HG03064 (cell line): Measurements from ENCODE around the gene ZNF800.
"Not testable (repeated sequence)": the region's sequence is repeated elsewhere in the genome, so short reads cannot be mapped to it uniquely, and the experiment has no call there.

ENCODE experiments used
- ATAC-seq: cut with Tn5 transposase; IDR thresholded peaks from one replicate; pipeline ENCODE4 v1.9.1; 2021; ENCODE audit warnings: low read depth; ENCODE audit not compliant: unreplicated experiment

Gene ZNF800

DNA sequence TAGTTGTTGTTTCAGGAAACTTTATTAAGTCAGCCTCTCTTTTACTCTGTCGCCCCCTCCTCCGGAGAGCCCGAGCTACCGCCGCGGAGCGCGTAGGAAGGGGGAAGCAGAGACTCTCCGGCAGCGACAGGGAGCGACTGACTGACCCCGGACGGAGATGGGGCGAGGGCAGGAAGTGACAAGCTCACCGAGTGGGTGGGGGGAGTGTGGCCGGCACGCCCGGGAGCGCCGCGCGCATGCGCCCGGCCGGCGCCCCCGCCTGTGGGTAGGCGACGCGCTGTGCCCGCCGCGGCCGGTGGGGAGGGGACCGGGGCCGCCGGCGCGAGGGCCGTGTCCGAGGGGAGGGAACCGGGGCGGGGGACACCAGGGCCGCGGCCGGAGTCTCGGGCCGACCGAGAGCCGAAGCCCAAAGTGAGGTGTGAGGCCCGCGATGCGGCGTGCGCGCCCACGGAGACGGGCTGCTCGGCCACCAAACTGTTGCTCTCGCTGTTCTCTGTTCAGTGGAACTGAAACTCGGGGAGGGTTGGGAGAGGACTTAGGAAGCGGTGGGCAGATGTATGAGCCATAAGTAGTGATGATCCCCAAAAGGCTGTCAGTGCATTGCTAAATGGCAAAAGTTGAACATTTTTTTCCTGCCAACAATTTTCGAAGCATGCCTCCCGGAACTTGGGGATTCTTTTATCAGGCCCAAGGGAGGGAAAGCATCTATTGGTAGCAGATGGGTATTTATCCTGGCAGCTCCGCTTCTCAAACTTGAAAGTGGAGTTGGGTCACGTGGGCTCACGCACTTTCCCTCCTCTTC, at the start of gene ZNF800:
TSS of gene ZNF800 (minus strand) at position 143 of the 802 bp plus-strand sequence. CDS start 1,151 bp downstream, outside the sequence.
- peak; percentile 71 for ATAC-seq

- no peak for ATAC-seq
Observed at GRCh38 chr7:127440206-127440605, 47.7 kb upstream of the ZNF800 start.

- no peak for ATAC-seq
Observed at GRCh38 chr7:127438836-127439235, 46.3 kb upstream of the ZNF800 start.

DNA sequence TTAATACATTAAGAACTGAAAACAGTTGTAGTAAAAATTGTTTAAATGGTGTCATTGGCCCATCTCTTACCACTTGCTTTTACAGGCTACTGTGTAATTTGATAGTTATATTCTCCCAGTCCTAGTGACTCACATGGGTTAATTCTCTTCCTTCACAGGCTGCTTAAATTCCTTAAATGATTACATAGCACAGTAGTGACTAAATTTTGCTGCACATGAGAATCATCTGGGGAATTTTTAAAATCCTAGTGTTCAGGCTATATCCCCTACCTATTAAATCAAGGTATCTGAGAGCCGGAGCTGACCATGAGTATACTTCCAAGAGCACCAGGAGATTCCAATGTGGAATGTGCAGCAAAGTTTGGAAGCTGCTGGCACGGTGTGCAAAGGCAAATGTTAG, 45.3 kb upstream of the ZNF800 start:
- no peak for ATAC-seq

DNA sequence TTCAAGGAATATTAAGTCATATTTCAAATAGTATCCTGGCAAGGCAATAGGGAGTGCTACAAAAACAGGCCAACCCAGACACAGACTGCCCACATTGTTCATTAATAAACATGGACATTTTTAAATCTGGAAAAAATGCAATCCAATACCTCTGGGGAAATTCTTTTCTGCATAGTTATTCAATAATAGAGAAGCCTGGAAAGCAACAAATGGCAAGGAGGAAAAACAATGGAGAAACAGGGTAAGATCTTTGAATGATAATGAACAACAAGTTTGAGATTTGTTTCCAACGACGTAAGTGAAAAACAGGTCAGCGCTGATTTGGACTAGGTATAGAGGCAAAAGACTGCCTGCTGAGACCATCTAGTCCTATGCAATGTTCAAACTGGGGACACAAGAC, 44.7 kb upstream of the ZNF800 start:
- ATAC-seq = no peak

DNA sequence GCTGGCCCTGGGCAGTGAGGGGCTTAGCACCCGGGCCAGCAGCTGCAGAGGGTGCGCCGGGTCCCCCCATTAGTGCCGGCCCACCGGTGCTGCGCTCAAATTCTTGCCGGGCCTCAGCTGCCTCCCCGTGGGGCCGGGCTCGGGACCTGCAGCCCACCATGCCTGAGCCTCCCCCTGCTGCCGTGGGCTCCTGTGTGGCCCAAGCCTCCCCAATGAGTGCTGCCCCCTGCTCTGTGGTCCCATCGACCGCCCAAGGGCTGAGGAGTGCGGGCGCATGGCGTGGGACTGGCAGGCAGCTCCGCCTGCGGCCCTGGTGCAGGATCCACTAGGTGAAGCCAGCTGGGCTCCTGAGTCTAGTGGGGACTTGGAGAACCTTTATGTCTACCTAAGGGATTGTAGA, 36.8 kb upstream of the ZNF800 start:
- not testable (repeated sequence) for ATAC-seq

DNA sequence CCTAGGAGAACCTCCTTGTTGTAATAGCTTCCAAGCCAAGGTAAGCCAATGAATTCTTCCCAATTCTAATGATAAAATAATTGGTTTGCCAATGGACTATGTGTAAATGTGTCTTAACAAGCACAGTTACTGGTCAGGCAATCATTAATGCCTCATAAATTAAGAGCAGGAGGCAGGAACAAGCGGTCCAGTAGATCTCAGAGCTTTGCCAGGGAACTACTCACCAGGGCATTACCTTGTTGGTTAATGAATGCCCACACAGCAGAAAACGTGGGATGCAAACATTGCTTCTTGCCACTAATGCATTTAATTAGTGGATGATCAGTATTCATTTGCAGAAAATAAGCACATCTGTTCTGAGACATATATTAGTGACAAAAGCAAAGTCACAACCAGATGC, 26.7 kb upstream of the ZNF800 start:
- ATAC-seq = no peak

DNA sequence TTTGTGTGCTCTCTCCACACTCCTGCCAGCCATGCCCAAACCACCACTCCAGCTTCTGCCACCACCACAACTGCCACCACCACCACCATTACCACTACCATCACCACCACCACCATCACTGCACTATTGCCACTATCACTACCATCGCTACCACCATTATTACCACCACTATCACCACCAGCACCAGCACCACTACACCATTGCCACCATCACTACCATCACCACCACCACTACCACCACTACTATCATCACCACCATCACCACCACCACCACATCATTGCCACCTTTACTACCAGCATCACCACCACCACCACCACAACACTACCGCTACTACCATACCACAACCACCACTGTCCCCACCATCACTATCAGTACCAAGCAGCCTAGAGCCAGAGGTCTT, 26.0 kb upstream of the ZNF800 start:
- no peak for ATAC-seq

DNA sequence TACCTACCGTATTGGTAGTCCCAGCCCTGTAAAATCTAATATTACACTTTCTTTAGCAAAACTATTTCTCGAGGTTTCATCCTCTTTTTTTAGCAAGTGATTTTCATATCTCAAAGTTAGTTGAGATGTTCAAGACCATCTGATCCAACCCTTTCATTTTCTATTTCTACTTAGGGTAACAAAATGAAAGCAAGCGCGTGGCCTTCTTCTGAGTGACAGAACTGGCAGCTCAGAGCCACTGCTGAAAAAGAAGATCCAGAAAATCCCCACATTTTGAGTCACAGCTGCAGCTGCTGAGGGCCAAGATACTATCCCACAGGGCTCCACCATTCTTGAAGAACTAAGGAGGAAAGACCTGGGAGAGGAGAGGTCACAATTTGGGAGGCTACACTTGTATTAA, 24.8 kb upstream of the ZNF800 start:
- peak; percentile 87 for ATAC-seq

- no peak for ATAC-seq
Observed at GRCh38 chr7:127415060-127415742, 22.7 kb upstream of the ZNF800 start.

DNA sequence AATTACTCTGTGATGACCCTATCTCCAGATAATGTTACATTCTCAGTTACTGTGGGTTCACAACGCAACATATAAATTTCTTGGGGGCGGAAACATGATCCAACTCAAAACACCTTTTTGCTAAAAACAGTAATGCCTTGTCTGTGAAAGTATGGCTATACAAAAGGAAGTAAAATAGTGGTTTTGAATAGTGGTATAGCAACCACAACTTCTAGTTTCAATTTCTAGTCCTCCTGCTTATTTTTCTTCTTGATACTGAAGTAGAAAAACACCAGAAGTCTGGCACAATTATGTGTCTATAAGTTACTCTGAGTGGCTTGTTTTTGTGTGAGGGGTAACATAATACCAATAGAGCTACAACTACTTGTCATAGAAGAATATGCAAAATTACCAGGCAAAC, 21.5 kb upstream of the ZNF800 start:
- ATAC-seq = peak; percentile 56

- no peak for ATAC-seq
Observed at GRCh38 chr7:127413326-127413725, 20.8 kb upstream of the ZNF800 start.

- no peak for ATAC-seq
Observed at GRCh38 chr7:127411176-127411575, 18.7 kb upstream of the ZNF800 start.

- ATAC-seq = no peak
Observed at GRCh38 chr7:127409629-127410028, 17.1 kb upstream of the ZNF800 start.

DNA sequence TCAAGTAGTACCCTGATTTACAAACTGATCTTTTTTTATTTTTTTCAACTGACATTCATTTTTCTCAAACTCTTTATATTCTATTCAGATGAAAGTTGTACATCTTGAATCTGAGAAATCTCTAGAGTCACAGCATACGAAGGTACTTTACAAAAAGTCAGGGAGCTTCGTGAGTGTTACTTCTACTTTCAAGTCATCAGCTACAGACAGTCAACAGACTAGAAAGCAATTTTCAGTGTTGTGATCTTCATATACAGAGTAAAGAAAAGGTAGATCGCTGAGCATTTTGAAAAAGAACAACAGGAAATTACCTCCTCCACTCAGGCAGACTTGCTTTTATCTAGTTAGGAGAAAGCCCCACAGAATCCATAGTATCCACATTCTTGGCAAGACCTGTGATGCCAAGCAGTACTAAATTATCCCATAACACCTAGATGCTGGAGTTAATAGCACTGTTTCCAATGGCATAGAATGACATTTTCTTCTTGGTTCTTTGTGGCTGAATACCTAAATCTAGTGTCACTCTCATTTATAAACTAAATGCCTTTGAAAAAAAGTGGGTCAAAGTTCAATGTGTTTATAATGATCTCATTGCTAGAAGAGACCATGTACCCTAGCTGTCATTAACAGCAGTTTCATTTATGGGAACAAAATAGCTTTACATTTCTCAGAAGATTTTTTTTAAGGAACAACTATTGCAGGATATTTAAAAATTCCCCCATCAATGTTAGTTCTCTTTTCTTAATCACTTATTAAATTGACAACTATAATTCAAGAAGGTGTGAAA, 12.0 kb upstream of the ZNF800 start:
- ATAC-seq = peak; percentile 83

- ATAC-seq = peak; percentile 14
Observed at GRCh38 chr7:127396184-127396583, 3.7 kb upstream of the ZNF800 start.

DNA sequence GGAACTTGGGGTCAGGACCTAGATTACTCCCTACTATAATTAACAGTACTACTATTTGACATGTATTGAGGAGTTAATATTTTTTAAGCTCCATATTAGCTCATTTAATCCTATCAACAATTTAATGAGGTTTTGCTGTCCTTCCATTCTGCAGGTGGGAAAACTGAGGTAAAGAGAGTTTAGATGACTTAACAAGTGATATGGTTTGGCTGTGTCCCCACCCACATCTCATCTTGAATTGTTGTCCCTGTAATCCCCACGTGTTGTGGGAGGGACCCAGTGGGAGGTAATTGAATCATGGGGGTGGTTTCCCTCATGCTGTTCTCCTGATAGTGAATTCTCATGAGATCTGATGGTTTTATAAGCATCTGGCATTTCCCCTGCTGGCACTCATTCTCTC, 2.6 kb upstream of the ZNF800 start:
- ATAC-seq = not testable (repeated sequence)

- ATAC-seq = no peak
Observed at GRCh38 chr7:127393368-127394058, 1.0 kb upstream of the ZNF800 start.

DNA sequence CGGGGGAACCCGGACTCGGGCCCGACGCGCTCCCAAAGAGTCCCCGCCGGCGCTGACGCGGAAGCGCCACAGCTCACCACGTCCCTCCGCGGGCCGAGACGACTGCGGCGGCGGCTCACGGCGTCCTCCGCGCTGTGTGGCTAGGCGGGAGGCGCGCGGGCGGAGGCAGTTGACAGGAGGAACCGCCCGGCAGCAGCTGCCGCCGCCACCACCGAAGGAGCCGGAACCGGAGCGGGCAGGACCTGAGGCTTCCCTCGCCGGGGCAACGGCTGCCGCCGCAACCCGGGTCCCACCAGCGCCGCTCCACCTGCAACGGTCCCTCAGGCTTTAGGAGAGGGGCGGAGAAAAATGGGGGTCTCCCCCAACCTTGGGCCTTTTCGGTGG, 334 bp downstream of the ZNF800 start:
- ATAC-seq = peak; percentile 45

GRCh38 chr7:127391591-127392181, 822 bp downstream of the ZNF800 start:
- ATAC-seq = peak; percentile 48
